NCI-H1048 (cell line): ENCODE results near the gene SHROOM4.

Source experiments
- DNase-seq: peaks from one replicate; lab custom pipeline; 2025; lab: John Stamatoyannopoulos, UW

The SHROOM4 gene

GRCh38 chrX:50778272-50778671, 35.7 kb downstream of the SHROOM4 start:
- no peak for DNase-seq

- DNase-seq: no peak
These were observed 37.7 kb downstream of the SHROOM4 start for GRCh38 chrX:50776248-50776647.

- DNase-seq: no peak
These were observed 42.6 kb downstream of the SHROOM4 start for GRCh38 chrX:50771382-50771781.

- no peak for DNase-seq
These were observed 43.3 kb downstream of the SHROOM4 start for GRCh38 chrX:50770702-50771101.

GRCh38 chrX:50769389-50770063, 44.5 kb downstream of the SHROOM4 start:
- DNase-seq: peak; percentile 26

GRCh38 chrX:50768801-50769200, 45.2 kb downstream of the SHROOM4 start:
- DNase-seq: no peak

GRCh38 chrX:50765986-50766385, 48.0 kb downstream of the SHROOM4 start:
- no peak for DNase-seq

- no peak for DNase-seq
These were observed 51.4 kb downstream of the SHROOM4 start for GRCh38 chrX:50762578-50762977.

GRCh38 chrX:50756276-50756675, 57.7 kb downstream of the SHROOM4 start:
- no peak for DNase-seq

GRCh38 chrX:50751091-50751490, 62.9 kb downstream of the SHROOM4 start:
- no peak for DNase-seq

GRCh38 chrX:50747471-50747900, 66.5 kb downstream of the SHROOM4 start:
- no peak for DNase-seq

- no peak for DNase-seq
These were observed 77.3 kb downstream of the SHROOM4 start for GRCh38 chrX:50736656-50737055.

- DNase-seq: no peak
These were observed 87.7 kb downstream of the SHROOM4 start for GRCh38 chrX:50726296-50726695.

GRCh38 chrX:50725310-50725709, 88.7 kb downstream of the SHROOM4 start:
- DNase-seq: no peak

GRCh38 chrX:50723006-50723405, 91.0 kb downstream of the SHROOM4 start:
- DNase-seq: no peak

- no peak for DNase-seq
These were observed 92.1 kb downstream of the SHROOM4 start for GRCh38 chrX:50721764-50722521.

- no peak for DNase-seq
These were observed 94.4 kb downstream of the SHROOM4 start for GRCh38 chrX:50719614-50720013.

- no peak for DNase-seq
These were observed 95.2 kb downstream of the SHROOM4 start for GRCh38 chrX:50718776-50719175.

- DNase-seq: no peak
These were observed 97.3 kb downstream of the SHROOM4 start for GRCh38 chrX:50716706-50717105.

GRCh38 chrX:50712777-50713176, 101.2 kb downstream of the SHROOM4 start:
- no peak for DNase-seq

GRCh38 chrX:50711907-50712306, 102.1 kb downstream of the SHROOM4 start:
- DNase-seq: no peak

- no peak for DNase-seq
These were observed 105.9 kb downstream of the SHROOM4 start for GRCh38 chrX:50707955-50708699.

- DNase-seq: no peak
These were observed 106.6 kb downstream of the SHROOM4 start for GRCh38 chrX:50707405-50707804.
